Right lobe of liver (tissue), 4 donors: ENCODE results near the gene EYA2.

Source experiments
- POLR2A ChIP-seq: fragments of 450-650 bp; IDR thresholded peaks from one replicate; pipeline ENCODE4 v1.6.1; 2017; ENCODE audit warnings: antibody characterized with exemption, mild to moderate bottlenecking
- TF ChIP-seq, protein P1 (sequence below), 4 donors: fragments of 200-600 bp in 3 of 4; fragments of 450-650 bp in 1 of 4; IDR thresholded peaks; one replicate each; pipeline versions ENCODE4 v1.5.1 to v1.8.0; 2016 to 2022; ENCODE audit warnings: antibody characterized with exemption in 4 of 4, mild to moderate bottlenecking in 2 of 4
- donor health status: DM: no; HTN: no; CAD: no.
- donor health status: DM: no; HTN: no; CAD: no.
- donor health status: DM: no; HTN: yes; CAD: no.

GRCh38 chr20:46937157-46937523 lies 42.5 kb downstream of the EYA2 start:
- TF ChIP-seq, protein P1, sequence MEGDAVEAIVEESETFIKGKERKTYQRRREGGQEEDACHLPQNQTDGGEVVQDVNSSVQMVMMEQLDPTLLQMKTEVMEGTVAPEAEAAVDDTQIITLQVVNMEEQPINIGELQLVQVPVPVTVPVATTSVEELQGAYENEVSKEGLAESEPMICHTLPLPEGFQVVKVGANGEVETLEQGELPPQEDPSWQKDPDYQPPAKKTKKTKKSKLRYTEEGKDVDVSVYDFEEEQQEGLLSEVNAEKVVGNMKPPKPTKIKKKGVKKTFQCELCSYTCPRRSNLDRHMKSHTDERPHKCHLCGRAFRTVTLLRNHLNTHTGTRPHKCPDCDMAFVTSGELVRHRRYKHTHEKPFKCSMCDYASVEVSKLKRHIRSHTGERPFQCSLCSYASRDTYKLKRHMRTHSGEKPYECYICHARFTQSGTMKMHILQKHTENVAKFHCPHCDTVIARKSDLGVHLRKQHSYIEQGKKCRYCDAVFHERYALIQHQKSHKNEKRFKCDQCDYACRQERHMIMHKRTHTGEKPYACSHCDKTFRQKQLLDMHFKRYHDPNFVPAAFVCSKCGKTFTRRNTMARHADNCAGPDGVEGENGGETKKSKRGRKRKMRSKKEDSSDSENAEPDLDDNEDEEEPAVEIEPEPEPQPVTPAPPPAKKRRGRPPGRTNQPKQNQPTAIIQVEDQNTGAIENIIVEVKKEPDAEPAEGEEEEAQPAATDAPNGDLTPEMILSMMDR (IDR thresholded peaks at IDR 0.05): no peak
- TF ChIP-seq POLR2A: no peak
